Mesendoderm (in vitro differentiated cells): ENCODE results near the gene STUM.

Experiments used
- DNase-seq: peaks from one replicate; pipeline ENCODE4 v3.0.0; 2013
- H2AK5ac ChIP-seq: 2 replicates; pipeline ENCODE4 v1.6.1; 2013; ENCODE audit warnings: low read length, inconsistent platforms
- H2BK120ac ChIP-seq: 2 replicates; pipeline ENCODE4 v1.6.1; 2013; ENCODE audit warnings: low read depth, mild to moderate bottlenecking, low read length, moderate library complexity, mixed read lengths
- H2BK15ac ChIP-seq: replicated peaks from 2 replicates; pipeline ENCODE4 v1.6.1; 2013; ENCODE audit warnings: low read depth, mild to moderate bottlenecking, moderate library complexity
- H2BK5ac ChIP-seq: 2 replicates; pipeline ENCODE4 v1.6.1; 2013; ENCODE audit warnings: low read length, inconsistent platforms
- H3K18ac ChIP-seq: 2 replicates; pipeline ENCODE4 v1.6.1; 2013; ENCODE audit warnings: mild to moderate bottlenecking, low read length, mixed read lengths
- H3K23ac ChIP-seq: one replicate; pipeline ENCODE4 v1.6.1; 2013; ENCODE audit warnings: low read length
- H3K27ac ChIP-seq: 2 replicates; pipeline ENCODE4 v1.5.1; 2013; ENCODE audit warnings: low read depth, mild to moderate bottlenecking, inconsistent platforms, low read length, moderate library complexity
- H3K27me3 ChIP-seq: 2 replicates; pipeline ENCODE4 v1.6.1; 2013; ENCODE audit warnings: low read length, control low read depth, mild to moderate bottlenecking, inconsistent platforms; ENCODE audit not compliant: insufficient read depth, poor library complexity
- H3K36me3 ChIP-seq: 2 replicates; pipeline ENCODE4 v1.6.1; 2013; ENCODE audit warnings: low read length, inconsistent platforms; ENCODE audit not compliant: control insufficient read depth, insufficient read depth
- H3K4ac ChIP-seq: one replicate; pipeline ENCODE4 v1.6.1; 2013; ENCODE audit warnings: low read depth, mild to moderate bottlenecking, low read length, moderate library complexity
- H3K4me1 ChIP-seq: 2 replicates; pipeline ENCODE4 v1.6.1; 2013; ENCODE audit warnings: low read depth, low read length, inconsistent platforms; ENCODE audit not compliant: control insufficient read depth
- H3K4me2 ChIP-seq: 2 replicates; pipeline ENCODE4 v1.6.1; 2013; ENCODE audit warnings: low read length
- H3K4me3 ChIP-seq: 2 replicates; pipeline ENCODE4 v1.5.1; 2013; ENCODE audit warnings: mild to moderate bottlenecking, low read length
- H3K56ac ChIP-seq: one replicate; pipeline ENCODE4 v1.6.1; 2013; ENCODE audit warnings: low read length
- H3K79me1 ChIP-seq: 2 replicates; pipeline ENCODE4 v1.6.1; 2013; ENCODE audit warnings: low read length, inconsistent platforms
- H3K79me2 ChIP-seq: 2 replicates; pipeline ENCODE4 v1.6.1; 2013; ENCODE audit warnings: mild to moderate bottlenecking, low read length; ENCODE audit not compliant: control insufficient read depth, insufficient read depth
- H3K9ac ChIP-seq: 2 replicates; pipeline ENCODE4 v1.6.1; 2013; ENCODE audit warnings: low read length, inconsistent platforms
- H4K5ac ChIP-seq: one replicate; pipeline ENCODE4 v1.6.1; 2013; ENCODE audit warnings: low read length
- H4K8ac ChIP-seq: one replicate; pipeline ENCODE4 v1.6.1; 2013; ENCODE audit warnings: low read depth, mild to moderate bottlenecking, control low read depth, low read length, moderate library complexity
- WGBS: extraction: QIAGEN DNeasy Blood & Tissue Kit; methylation state at CpG from one replicate; pipeline ENCODE4 v1.1.7; 2013; ENCODE audit warnings: low lambda C conversion rate, missing lambda C conversion rate; ENCODE audit not compliant: insufficient coverage; ENCODE audit errors: extremely low coverage; 5-methylcytosine and 5-hydroxymethylcytosine counted together

Gene STUM

GRCh38 chr1:226641671-226642231 is 93.2 kb downstream of the STUM start:
- no peaks in the 10 kb centered on the region for H3K4me1 ChIP-seq
- no CpG with 5 or more reads among the region's 23 CpGs for WGBS
- H3K36me3 ChIP-seq, result no peaks in the 10 kb centered on the region
- no peak overlapping the region for H3K56ac ChIP-seq
- no peaks in the 10 kb centered on the region for H3K27me3 ChIP-seq
- H2BK120ac ChIP-seq, result no peak overlapping the region
- H3K4me3 ChIP-seq, result no peak overlapping the region
- no peaks in the 10 kb centered on the region for H3K79me1 ChIP-seq
- H3K4me2 ChIP-seq, result no peak overlapping the region
- H3K27ac ChIP-seq, result no peak overlapping the region
- H2BK5ac ChIP-seq, result no peak overlapping the region
- DNase-seq, result no peak
- H3K18ac ChIP-seq, result no peak overlapping the region
- no peak overlapping the region for H2AK5ac ChIP-seq
- H3K4ac ChIP-seq, result no peak overlapping the region
- H3K9ac ChIP-seq, result no peak overlapping the region
- no peak overlapping the region for H4K5ac ChIP-seq
- H4K8ac ChIP-seq, result no peak overlapping the region
- H3K79me2 ChIP-seq, result no peaks in the 10 kb centered on the region
- no peak overlapping the region for H2BK15ac ChIP-seq
- no peak overlapping the region for H3K23ac ChIP-seq

- no peak overlapping the region for H4K5ac ChIP-seq
- H3K27me3 ChIP-seq, result no peaks in the 10 kb centered on the region
- peaks cover 1% of the 10 kb centered on the region for H3K36me3 ChIP-seq
- no peak overlapping the region for H3K4me2 ChIP-seq
- no peaks in the 10 kb centered on the region for H3K4me1 ChIP-seq
- no peak overlapping the region for H3K4ac ChIP-seq
- no peak overlapping the region for H2BK120ac ChIP-seq
- H3K23ac ChIP-seq, result no peak overlapping the region
- H2BK15ac ChIP-seq, result no peak overlapping the region
- no peak overlapping the region for H2BK5ac ChIP-seq
- DNase-seq, result no peak
- no peak overlapping the region for H3K9ac ChIP-seq
- H3K18ac ChIP-seq, result no peak overlapping the region
- no CpG with 5 or more reads among the region's 8 CpGs for WGBS
- H3K79me2 ChIP-seq, result no peaks in the 10 kb centered on the region
- H3K27ac ChIP-seq, result no peak overlapping the region
- H3K79me1 ChIP-seq, result no peaks in the 10 kb centered on the region
- no peak overlapping the region for H3K4me3 ChIP-seq
- H4K8ac ChIP-seq, result no peak overlapping the region
- H3K56ac ChIP-seq, result no peak overlapping the region
- no peak overlapping the region for H2AK5ac ChIP-seq
These were observed 93.9 kb downstream of the STUM start for GRCh38 chr1:226642421-226642820.

- H3K23ac ChIP-seq, result no peak overlapping the region
- H3K36me3 ChIP-seq, result peaks cover 1% of the 10 kb centered on the region
- H3K4ac ChIP-seq, result no peak overlapping the region
- WGBS, result no CpG with 5 or more reads among the region's 9 CpGs
- peak overlapping the region; percentile 13 for H3K27ac ChIP-seq
- peak; percentile 72 for DNase-seq
- no peak overlapping the region for H2BK15ac ChIP-seq
- H3K4me2 ChIP-seq, result no peak overlapping the region
- no peak overlapping the region for H2AK5ac ChIP-seq
- H2BK120ac ChIP-seq, result no peak overlapping the region
- H4K8ac ChIP-seq, result no peak overlapping the region
- H3K79me1 ChIP-seq, result no peaks in the 10 kb centered on the region
- H3K56ac ChIP-seq, result peak overlapping the region; percentile 56
- no peak overlapping the region for H2BK5ac ChIP-seq
- no peaks in the 10 kb centered on the region for H3K4me1 ChIP-seq
- H4K5ac ChIP-seq, result no peak overlapping the region
- H3K27me3 ChIP-seq, result no peaks in the 10 kb centered on the region
- no peaks in the 10 kb centered on the region for H3K79me2 ChIP-seq
- H3K4me3 ChIP-seq, result no peak overlapping the region
- H3K18ac ChIP-seq, result no peak overlapping the region
- no peak overlapping the region for H3K9ac ChIP-seq
These were observed 94.6 kb downstream of the STUM start for GRCh38 chr1:226643177-226643576.

GRCh38 chr1:226643611-226644540 is 95.3 kb downstream of the STUM start:
- Histone ChIP-seq H3K18ac (no peak overlapping the region), H2AK5ac (no peak overlapping the region), H3K79me1 (no peaks in the 10 kb centered on the region), H3K4me1 (no peaks in the 10 kb centered on the region), H3K79me2 (no peaks in the 10 kb centered on the region), H4K5ac (no peak overlapping the region), H3K36me3 (peaks cover 1% of the 10 kb centered on the region), H3K9ac (no peak overlapping the region), H2BK120ac (no peak overlapping the region), H3K56ac (no peak overlapping the region), H3K4ac (no peak overlapping the region), H3K4me2 (no peak overlapping the region), H3K27ac (no peak overlapping the region), H3K4me3 (no peak overlapping the region), H2BK5ac (no peak overlapping the region), H3K27me3 (no peaks in the 10 kb centered on the region), H4K8ac (no peak overlapping the region), H3K23ac (peak overlapping the region; percentile 45), H2BK15ac (no peak overlapping the region)
- WGBS, result no CpG with 5 or more reads among the region's 18 CpGs
- DNase-seq, result no peak

GRCh38 chr1:226644541-226645176 is 96.1 kb downstream of the STUM start:
- Histone ChIP-seq H3K23ac (no peak overlapping the region), H3K36me3 (peaks cover 1% of the 10 kb centered on the region)
- no CpG with 5 or more reads among the region's 10 CpGs for WGBS

More at GRCh38 chr1:226644541-226645176, 96.1 kb downstream of the STUM start:
- Histone ChIP-seq H3K27ac (no peak overlapping the region), H3K4ac (no peak overlapping the region), H3K79me2 (no peaks in the 10 kb centered on the region), H4K5ac (no peak overlapping the region), H3K79me1 (peaks cover 3% of the 10 kb centered on the region), H3K18ac (no peak overlapping the region), H3K56ac (no peak overlapping the region), H2BK120ac (no peak overlapping the region), H3K4me3 (no peak overlapping the region), H2AK5ac (no peak overlapping the region), H2BK15ac (no peak overlapping the region), H3K27me3 (no peaks in the 10 kb centered on the region), H3K4me1 (no peaks in the 10 kb centered on the region), H2BK5ac (no peak overlapping the region), H4K8ac (no peak overlapping the region), H3K4me2 (no peak overlapping the region), H3K9ac (no peak overlapping the region)
- no peak for DNase-seq
